Chondrocyte (in vitro differentiated cells): Measurements from ENCODE around the gene MMP15. TPM values are rescaled to one million over a fixed set of nuclear protein-coding genes. Genes with fewer than 3 reads are reported as not detected.

Experiments
- DNase-seq: peaks from one replicate; pipeline ENCODE4 v3.0.0; 2021; ENCODE audit warnings: mixed read lengths, low spot score
- H3K27ac Mint-ChIP-seq: one replicate; pipeline ENCODE4 v1.8.0; 2021; ENCODE audit warnings: mild to moderate bottlenecking, moderate library complexity, mixed read lengths; ENCODE audit not compliant: unreplicated experiment
- H3K27me3 Mint-ChIP-seq: 2 replicates; pipeline ENCODE4 v1.8.0; 2021; ENCODE audit warnings: low read depth, mixed read lengths
- H3K36me3 Mint-ChIP-seq: 2 replicates; pipeline ENCODE4 v1.8.0; 2021; ENCODE audit warnings: low read depth, mixed read lengths
- H3K4me1 Mint-ChIP-seq: 2 replicates; pipeline ENCODE4 v1.8.0; 2021; ENCODE audit warnings: low read depth, mild to moderate bottlenecking, mixed read lengths
- H3K4me3 Mint-ChIP-seq: one replicate; pipeline ENCODE4 v1.8.0; 2021; ENCODE audit warnings: mild to moderate bottlenecking, moderate library complexity, mixed read lengths; ENCODE audit not compliant: unreplicated experiment
- H3K9me3 Mint-ChIP-seq: 2 replicates; pipeline ENCODE4 v1.8.0; 2021; ENCODE audit warnings: low read depth, mixed read lengths
- total RNA-seq: library from RNA; stranded (reverse); gene quantifications from 3 replicates; pipeline ENCODE4 v1.2.1, GENCODE V29; 2021
- TF ChIP-seq, protein P1 (sequence below): fragments of 200-600 bp; sonication (generic); IDR thresholded peaks from 2 replicates; pipeline ENCODE4 v1.5.0; 2021; ENCODE audit warnings: antibody characterized with exemption, mild to moderate bottlenecking, moderate library complexity

The MMP15 gene
- total RNA-seq, 1 donor from 2014 or later, result 12.0 TPM

DNA sequence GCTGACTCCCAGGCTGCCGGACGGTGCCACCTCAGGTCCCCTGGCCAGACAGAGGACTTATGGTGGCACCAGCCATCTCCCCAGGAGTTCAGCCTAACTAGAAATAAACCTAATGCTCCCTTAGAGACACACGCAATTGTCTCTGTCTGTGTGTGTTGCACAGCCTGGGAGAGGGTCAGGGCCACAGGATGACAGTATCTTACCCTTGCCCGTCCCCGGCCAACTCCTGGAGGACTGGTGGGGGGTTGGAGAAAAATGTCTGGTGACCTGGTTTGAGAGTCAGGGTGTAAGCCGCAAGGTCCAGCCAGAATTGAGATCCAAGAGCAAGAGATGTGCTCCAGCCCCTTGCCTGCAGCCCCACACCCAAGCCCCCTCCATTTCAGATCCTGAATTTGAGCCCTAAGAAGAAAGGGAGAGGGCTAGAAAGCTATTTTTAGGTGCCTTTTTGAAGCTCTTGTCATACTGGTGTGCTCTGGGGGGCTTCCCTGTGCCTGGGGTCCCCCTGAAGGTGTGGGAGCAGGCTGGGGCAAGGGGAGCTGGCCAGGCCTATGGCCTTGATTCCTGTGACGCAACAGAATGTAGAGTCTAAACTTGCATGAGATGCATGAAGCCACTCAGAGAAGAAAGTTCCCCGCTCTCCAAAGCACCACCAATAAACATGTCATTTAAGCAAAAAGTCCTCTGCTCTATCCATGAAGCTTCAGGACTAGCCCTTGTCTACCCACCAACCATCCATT is 37.9 kb upstream of the MMP15 start:
- no peak overlapping the region for H3K4me3 Mint-ChIP-seq
- H3K9me3 Mint-ChIP-seq, result no peaks in the 10 kb centered on the region
- peaks cover 16% of the 10 kb centered on the region for H3K4me1 Mint-ChIP-seq
- TF ChIP-seq, protein P1, sequence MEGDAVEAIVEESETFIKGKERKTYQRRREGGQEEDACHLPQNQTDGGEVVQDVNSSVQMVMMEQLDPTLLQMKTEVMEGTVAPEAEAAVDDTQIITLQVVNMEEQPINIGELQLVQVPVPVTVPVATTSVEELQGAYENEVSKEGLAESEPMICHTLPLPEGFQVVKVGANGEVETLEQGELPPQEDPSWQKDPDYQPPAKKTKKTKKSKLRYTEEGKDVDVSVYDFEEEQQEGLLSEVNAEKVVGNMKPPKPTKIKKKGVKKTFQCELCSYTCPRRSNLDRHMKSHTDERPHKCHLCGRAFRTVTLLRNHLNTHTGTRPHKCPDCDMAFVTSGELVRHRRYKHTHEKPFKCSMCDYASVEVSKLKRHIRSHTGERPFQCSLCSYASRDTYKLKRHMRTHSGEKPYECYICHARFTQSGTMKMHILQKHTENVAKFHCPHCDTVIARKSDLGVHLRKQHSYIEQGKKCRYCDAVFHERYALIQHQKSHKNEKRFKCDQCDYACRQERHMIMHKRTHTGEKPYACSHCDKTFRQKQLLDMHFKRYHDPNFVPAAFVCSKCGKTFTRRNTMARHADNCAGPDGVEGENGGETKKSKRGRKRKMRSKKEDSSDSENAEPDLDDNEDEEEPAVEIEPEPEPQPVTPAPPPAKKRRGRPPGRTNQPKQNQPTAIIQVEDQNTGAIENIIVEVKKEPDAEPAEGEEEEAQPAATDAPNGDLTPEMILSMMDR, result no peak
- DNase-seq, result peak; percentile 49
- H3K27ac Mint-ChIP-seq, result no peak overlapping the region
- no peaks in the 10 kb centered on the region for H3K36me3 Mint-ChIP-seq
- peaks cover 2% of the 10 kb centered on the region for H3K27me3 Mint-ChIP-seq

DNA sequence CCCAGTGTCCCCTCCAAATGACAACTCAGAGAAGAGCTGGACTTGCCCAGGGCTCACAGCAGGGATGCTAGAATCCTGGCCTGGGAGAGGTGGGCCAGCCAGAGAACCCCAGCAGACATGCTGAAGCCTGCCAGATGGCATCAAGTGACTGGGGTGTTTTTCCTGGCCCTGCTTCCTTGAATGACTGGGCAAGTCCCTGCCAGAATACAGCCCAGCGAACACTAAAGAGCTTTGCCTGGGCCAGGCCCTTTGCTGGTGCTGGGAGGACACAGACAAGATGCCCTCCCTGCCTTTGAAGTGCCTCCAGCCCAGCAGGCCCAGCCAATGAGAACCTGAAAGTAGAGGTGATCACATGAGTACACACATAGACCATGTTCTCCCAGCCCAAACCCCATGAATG is 36.6 kb upstream of the MMP15 start:
- TF ChIP-seq, protein P1, result no peak
- Mint-ChIP-seq H3K36me3 (no peaks in the 10 kb centered on the region), H3K27me3 (peaks cover 2% of the 10 kb centered on the region), H3K27ac (peak overlapping the region; percentile 78), H3K9me3 (no peaks in the 10 kb centered on the region), H3K4me1 (peaks cover 16% of the 10 kb centered on the region), H3K4me3 (no peak overlapping the region)
- DNase-seq, result no peak

DNA sequence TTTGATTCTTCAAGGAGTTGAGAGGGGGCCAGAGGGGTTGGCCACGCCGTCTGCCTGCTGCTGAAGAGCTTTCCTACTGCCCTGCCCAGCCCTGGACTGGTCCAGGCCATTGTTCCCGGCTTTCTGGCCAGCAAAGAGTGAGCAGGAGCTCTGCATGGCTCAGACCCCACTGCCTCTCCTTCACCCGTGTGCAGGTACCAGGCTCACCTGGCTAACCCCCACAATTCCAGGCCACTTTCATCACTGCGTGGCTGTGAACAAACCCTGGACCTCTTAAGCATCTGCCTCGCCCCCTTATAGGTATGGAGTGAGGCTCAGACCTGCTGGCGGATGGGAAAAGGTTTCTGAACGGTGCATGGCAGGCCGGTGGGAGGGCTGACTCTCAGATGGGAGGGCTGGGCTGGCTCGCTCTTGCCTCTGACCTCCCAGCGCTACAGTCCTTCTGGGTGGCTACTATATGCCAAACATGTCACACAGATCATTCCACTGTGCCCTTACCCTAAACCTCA is 33.9 kb upstream of the MMP15 start:
- Mint-ChIP-seq H3K4me1 (peaks cover 5% of the 10 kb centered on the region), H3K27me3 (no peaks in the 10 kb centered on the region), H3K4me3 (no peak overlapping the region), H3K36me3 (peaks cover 3% of the 10 kb centered on the region), H3K27ac (no peak overlapping the region), H3K9me3 (no peaks in the 10 kb centered on the region)
- DNase-seq, result peak; percentile 70
- TF ChIP-seq, protein P1, result no peak

DNA sequence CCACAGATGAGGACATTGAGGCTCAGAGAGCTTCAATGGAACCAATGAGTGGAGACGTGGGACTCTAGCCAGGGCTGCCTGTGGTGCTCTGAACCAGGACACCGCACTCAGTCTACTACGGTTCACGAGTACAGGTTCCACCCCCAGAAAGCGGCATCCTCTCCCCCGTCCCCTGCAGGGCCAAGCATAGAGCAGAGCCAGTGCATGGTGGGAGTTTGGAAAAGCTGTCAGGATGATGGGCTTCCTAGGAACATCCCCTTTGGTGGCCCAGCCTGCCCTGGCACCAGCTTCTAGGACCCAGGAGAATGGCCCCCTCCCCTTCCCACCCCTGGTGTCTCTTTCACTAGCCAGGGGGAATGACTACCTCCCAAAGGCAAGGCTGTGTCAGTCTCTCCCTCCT is 33.5 kb upstream of the MMP15 start:
- peaks cover 4% of the 10 kb centered on the region for H3K36me3 Mint-ChIP-seq
- peaks cover 5% of the 10 kb centered on the region for H3K4me1 Mint-ChIP-seq
- H3K27me3 Mint-ChIP-seq, result no peaks in the 10 kb centered on the region
- TF ChIP-seq, protein P1, result no peak
- DNase-seq, result peak; percentile 37
- no peaks in the 10 kb centered on the region for H3K9me3 Mint-ChIP-seq
- H3K4me3 Mint-ChIP-seq, result no peak overlapping the region
- no peak overlapping the region for H3K27ac Mint-ChIP-seq

- H3K4me1 Mint-ChIP-seq, result peaks cover 9% of the 10 kb centered on the region
- no peak overlapping the region for H3K27ac Mint-ChIP-seq
- H3K27me3 Mint-ChIP-seq, result no peaks in the 10 kb centered on the region
- no peak for DNase-seq
- TF ChIP-seq, protein P1, result no peak
- peaks cover 5% of the 10 kb centered on the region for H3K36me3 Mint-ChIP-seq
- H3K9me3 Mint-ChIP-seq, result no peaks in the 10 kb centered on the region
- no peak overlapping the region for H3K4me3 Mint-ChIP-seq
Observed at GRCh38 chr16:57993438-57993837, 32.1 kb upstream of the MMP15 start.
